GM21423 (cell line): ENCODE results near the gene SHISA2.
"Not testable (repeated sequence)": the region's sequence is repeated elsewhere in the genome, so short reads cannot be mapped to it uniquely, and the experiment has no call there.

Source experiments
- ATAC-seq: cut with Tn5 transposase; IDR thresholded peaks from one replicate; pipeline ENCODE4 v1.9.1; 2021; ENCODE audit warnings: mild to moderate bottlenecking, moderate library complexity; ENCODE audit not compliant: unreplicated experiment

SHISA2 gene

DNA sequence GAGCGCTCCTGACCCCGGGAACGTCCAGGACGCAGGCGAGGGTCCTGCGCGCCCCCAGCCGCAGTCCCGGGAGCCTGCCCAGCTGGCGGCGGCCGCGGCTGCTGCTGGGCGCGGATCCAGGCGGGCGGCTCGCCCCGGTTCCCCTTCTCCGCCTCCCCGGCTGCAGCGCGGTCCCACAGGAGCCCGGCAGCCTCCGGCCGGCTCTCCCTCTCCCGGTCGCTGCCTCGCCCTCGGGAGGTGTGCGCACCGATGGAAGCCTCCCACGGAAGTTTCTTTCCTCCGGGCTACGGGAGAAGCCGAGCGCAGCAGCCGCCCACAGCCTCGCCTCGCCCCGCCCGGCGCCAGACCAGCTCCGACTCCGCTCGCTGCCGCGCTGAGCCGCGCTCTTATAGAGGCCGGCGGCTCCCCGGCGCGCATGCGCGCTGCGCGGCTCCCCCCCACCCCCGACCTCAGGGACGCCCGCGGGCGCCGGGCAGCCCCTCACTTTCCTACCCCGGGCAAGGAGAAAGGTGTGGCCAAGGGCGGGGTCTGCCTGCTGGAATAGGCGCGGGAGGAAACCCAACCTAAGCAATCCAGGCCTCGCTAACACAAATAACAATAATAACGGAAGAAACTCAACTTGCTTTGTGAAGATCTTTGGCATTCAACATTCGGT, at the start of gene SHISA2:
Gene SHISA2, minus strand, starts transcription at position 360 of the 655 bp plus-strand sequence. CDS start 1,041 bp downstream, outside the sequence.
- no peak for ATAC-seq

- ATAC-seq: no peak
These were observed 44.2 kb upstream of the SHISA2 start for GRCh38 chr13:26095846-26096610.

GRCh38 chr13:26095338-26095737, 43.5 kb upstream of the SHISA2 start:
- ATAC-seq: no peak

GRCh38 chr13:26076821-26077220, 25.0 kb upstream of the SHISA2 start:
- ATAC-seq: not testable (repeated sequence)

GRCh38 chr13:26075498-26075897, 23.7 kb upstream of the SHISA2 start:
- no peak for ATAC-seq

DNA sequence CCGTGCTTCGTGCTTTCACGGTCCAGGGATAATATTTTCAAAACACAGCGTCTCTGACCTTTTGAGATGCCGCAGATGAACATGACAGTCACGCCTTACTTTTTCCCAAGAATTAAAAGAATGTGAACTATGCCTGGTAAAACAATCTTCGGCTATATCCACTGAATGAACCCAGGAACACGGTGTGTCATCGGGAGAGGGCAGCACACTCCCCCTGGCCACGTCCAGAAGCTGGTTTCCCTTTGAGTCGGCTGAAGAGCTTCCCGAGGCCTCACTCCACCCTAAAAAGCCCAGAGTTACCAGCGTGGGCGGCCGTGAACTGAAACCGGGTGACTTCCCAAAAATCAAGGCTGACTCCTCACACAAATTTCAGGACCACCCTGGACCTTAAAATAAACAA, 22.9 kb upstream of the SHISA2 start:
- no peak for ATAC-seq

DNA sequence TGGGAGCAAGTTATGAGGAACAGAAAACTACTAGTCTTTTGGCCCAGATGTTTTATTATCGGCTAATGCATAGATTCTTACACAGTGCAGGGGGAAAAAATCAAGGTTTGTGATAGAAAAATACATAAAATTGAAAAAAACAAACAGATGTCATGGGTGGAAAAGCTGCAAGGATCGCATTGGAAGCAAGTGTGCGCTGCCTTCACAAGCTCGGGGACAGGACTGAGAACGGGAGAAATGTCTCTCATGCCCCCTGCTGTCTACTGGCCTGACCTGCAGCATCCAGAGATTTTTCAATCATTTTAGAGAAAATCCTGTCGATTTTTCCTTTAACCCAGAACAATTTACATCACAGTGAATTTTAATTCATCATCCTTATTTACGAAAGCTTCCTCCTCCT, 20.5 kb upstream of the SHISA2 start:
- ATAC-seq: not testable (repeated sequence)

DNA sequence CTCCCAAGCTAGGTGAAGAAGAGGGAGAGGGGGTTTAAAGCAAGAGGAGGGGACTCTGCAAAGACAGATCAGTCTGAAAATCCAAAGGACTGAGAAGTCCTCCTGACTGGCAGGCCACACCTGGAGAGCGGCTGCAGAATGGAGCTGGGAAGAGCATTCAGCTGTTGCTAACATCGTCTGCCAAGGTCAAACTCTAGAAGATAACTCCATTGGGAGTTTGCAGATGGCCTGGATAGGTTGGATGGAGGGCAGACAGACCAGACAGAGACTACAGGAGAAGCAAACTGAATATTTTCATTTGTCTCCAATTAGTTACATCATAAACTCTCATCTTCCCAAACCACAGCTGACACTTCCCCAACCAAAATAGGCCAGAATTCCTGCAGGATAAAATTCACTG, 19.9 kb upstream of the SHISA2 start:
- ATAC-seq: no peak

DNA sequence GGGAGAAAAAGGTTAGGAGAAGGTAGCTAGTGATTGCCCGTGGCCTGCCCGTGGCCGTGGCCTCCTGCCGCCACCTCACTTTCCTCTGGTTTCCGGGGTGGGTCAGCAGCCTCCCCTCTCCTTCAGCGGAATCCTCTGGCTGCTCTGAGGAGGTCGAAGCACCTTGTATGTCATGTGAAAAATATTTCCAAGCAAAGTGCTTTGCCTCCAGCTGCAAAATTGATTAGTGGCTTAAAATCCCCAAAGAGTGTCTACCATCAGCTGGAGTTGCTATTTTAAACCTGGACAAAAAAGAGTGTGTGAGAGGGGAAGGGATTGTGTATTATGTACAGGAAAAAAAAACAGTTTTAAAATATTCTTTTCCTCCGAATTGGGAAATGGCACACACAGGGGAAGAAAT, 17.8 kb upstream of the SHISA2 start:
- ATAC-seq: not testable (repeated sequence)

- ATAC-seq: not testable (repeated sequence)
These were observed 16.6 kb upstream of the SHISA2 start for GRCh38 chr13:26068372-26068771.

DNA sequence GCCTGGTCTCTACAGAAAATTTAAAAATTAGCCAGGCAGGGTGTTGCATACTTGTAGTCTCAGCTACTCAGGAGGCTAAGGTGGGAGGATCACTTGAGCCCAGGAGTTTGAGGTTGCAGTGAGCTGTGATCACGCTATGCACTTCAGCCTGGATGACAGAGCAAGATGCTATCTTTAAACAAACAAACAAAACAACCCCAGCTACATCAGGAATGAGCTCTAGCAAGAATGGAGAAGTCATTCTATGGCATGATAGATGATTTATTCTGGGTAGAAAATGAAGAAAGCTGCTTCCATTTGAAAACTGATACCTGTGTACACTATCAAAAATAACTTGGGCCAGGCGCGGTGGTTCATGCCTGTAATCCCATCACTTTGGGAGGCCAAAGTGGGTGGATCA, 15.8 kb upstream of the SHISA2 start:
- no peak for ATAC-seq

DNA sequence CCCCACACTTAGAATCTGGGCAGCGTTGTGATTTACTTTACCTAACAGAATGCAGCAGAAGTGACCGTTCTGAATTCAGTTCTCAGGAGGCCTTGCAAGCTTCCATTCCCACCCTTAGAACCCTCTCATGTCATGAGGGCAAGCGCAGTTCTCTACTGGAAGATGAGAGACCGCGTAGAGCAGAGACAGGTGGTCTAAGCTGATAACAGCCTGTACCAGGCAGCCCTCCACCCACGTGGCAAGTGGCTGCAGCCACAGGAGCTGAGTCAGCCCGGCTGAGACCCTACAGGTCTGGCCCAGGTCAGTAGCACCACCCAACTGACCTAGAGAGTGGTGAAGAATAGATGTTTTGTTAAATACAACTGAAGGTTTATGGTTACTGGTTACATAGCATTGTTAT, 14.7 kb upstream of the SHISA2 start:
- ATAC-seq: not testable (repeated sequence)

DNA sequence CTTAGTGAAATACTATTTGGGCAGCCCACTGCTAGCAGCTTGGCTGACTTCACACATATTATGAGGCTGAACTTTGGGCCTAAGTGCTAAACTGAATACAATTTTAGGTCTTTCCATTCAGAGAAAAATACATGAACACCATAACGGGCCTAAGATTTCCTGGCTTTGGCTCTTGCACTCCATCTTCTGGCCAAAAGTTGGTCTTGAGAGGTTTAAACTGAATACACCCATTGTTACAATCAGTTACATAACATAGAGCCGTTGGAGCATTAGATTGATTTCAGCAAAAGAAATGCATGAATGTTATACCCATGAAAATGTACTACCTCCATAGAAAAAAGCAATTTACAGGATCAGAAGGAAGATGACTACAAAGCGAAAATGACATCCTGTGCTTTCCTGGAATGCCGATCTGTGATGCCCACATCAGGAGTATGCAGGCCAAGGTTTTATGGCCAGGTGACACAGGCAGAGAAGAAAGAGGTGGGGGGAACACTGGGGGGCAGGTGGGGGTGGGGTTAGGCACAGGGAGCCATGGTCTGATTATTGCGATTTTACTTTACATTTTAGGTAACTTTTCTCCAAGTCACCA, 11.1 kb upstream of the SHISA2 start:
- ATAC-seq: no peak

DNA sequence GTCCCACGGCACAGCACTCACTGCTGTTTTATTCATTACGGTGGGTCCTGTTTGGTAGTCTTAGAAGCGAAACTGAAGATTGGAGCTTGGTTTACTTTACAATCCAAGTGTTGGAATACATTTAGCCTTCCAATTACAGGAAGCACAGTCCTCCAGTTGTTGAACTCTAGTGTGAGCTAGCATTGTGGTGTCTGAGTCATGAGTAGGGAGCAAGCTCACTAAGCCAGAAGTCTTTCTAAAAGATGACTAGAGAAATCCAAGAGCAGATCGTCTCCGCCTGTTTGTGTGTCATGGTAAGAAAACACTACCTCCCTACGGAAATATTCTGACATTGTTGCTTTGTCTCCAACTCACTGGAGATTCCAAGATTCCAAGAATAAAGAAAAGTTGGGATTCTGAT, 10.1 kb upstream of the SHISA2 start:
- no peak for ATAC-seq

- no peak for ATAC-seq
These were observed 9.4 kb upstream of the SHISA2 start for GRCh38 chr13:26061256-26061655.

DNA sequence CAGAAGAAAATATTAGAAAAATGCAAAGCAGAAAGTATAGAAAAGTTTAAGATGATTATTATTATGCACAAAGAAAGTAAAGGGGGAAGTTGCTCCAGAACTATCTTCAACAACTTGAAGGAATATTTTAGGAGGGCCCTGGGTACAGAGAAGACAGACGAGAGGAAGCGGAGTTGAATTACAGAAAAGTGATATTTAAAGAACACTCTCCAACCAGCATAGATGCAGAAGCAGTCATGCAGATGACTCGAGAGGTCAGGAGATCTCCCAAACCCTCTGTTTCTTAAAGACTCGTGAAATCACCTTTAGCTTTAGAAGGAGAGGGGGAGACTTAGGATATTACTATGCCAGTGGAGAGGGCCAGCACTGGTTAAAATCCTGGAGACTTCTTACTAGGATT, 8.5 kb upstream of the SHISA2 start:
- ATAC-seq: no peak

- no peak for ATAC-seq
These were observed 6.9 kb upstream of the SHISA2 start for GRCh38 chr13:26058704-26059103.

- ATAC-seq: no peak
These were observed 3.1 kb upstream of the SHISA2 start for GRCh38 chr13:26054896-26055295.

DNA sequence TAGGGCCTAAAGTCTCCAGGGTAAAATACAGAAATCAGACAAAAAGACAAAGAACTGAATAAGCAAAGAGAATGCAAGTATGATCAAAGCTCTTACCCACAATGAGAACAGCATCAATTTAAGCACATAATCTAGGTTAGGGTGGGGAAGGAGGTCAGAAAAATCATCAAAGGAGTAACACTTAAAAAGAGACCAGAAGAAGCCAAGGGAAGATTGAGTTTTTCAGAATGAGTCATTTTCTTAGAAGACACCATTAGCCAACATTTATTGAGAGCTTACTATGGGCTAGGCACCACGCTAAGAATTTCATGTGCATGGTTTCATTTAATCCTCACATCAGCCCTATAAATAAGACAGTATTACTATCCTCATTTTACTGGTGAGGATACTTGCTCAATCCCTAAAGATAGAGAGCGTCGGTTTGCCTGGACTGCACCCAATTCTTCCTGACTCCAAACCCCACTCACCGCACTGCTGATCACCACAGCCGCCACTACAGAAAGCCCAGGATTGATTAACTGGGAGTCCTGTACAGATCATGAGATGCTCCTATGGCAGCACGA, 1.7 kb upstream of the SHISA2 start:
- ATAC-seq: no peak

- no peak for ATAC-seq
These were observed 521 bp upstream of the SHISA2 start for GRCh38 chr13:26052337-26052736.

DNA sequence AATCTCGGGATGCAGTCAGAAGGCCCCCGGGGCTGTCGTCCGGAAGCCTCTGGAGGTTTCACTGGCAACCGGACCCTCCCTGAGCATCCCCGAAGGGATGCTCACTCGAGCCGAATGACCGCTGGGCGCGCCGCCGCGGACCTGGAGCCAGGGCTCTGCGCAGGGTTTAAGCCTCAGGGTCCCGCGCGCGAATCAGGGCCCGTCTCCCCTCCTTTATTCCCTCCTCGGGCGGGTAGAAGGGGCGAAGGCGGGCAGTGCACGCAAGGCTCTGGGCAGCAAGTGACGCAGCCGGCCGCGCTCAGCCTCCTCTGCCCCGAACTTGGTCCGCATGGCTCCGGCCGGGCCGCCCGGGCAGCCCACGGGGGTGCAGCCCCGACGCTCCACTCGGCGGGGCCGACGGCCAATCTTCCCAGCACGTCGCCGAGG, 572 bp downstream of the SHISA2 start:
- ATAC-seq: no peak
